GM19043 (cell line): ENCODE data around the gene SFMBT1.

Experiments
- ATAC-seq: cut with Tn5 transposase; IDR thresholded peaks from one replicate; pipeline ENCODE4 v1.9.1; 2021; ENCODE audit warnings: low read depth; ENCODE audit not compliant: unreplicated experiment

The SFMBT1 gene

GRCh38 chr3:53045518-53046170, at the start of gene SFMBT1:
SFMBT1 (minus strand) TSS chr3:53046073; CDS start chr3:52969128, 76,945 bp downstream.
- ATAC-seq: no peak

- ATAC-seq: no peak
These were observed 47.1 kb upstream of the SFMBT1 start for GRCh38 chr3:53092942-53093341.

GRCh38 chr3:53092216-53092615, 46.3 kb upstream of the SFMBT1 start:
- no peak for ATAC-seq

- no peak for ATAC-seq
These were observed 45.1 kb upstream of the SFMBT1 start for GRCh38 chr3:53091011-53091410.

- ATAC-seq: no peak
These were observed 43.6 kb upstream of the SFMBT1 start for GRCh38 chr3:53089511-53089910.

GRCh38 chr3:53085476-53085875, 39.6 kb upstream of the SFMBT1 start:
- ATAC-seq: no peak

- ATAC-seq: no peak
These were observed 38.6 kb upstream of the SFMBT1 start for GRCh38 chr3:53084310-53085001.

- no peak for ATAC-seq
These were observed 38.1 kb upstream of the SFMBT1 start for GRCh38 chr3:53083949-53084309.

- no peak for ATAC-seq
These were observed 37.6 kb upstream of the SFMBT1 start for GRCh38 chr3:53083521-53083920.

- no peak for ATAC-seq
These were observed 36.9 kb upstream of the SFMBT1 start for GRCh38 chr3:53082736-53083135.

GRCh38 chr3:53081318-53081717, 35.4 kb upstream of the SFMBT1 start:
- no peak for ATAC-seq

- no peak for ATAC-seq
These were observed 34.8 kb upstream of the SFMBT1 start for GRCh38 chr3:53080612-53081205.

GRCh38 chr3:53079791-53080555, 34.1 kb upstream of the SFMBT1 start:
- ATAC-seq: no peak

GRCh38 chr3:53079147-53079546, 33.3 kb upstream of the SFMBT1 start:
- ATAC-seq: no peak

GRCh38 chr3:53078656-53079055, 32.8 kb upstream of the SFMBT1 start:
- ATAC-seq: no peak

- no peak for ATAC-seq
These were observed 31.8 kb upstream of the SFMBT1 start for GRCh38 chr3:53077476-53078220.

GRCh38 chr3:53075743-53076140, 29.9 kb upstream of the SFMBT1 start:
- ATAC-seq: no peak

- no peak for ATAC-seq
These were observed 29.2 kb upstream of the SFMBT1 start for GRCh38 chr3:53074761-53075742.

GRCh38 chr3:53074366-53074696, 28.5 kb upstream of the SFMBT1 start:
- ATAC-seq: no peak
